NCI-H187 treated with DMSO at 0.1 percent for 48 hours (cell line): ENCODE measurements around the gene RPTOR.

ENCODE experiments used
- DNase-seq: peaks from one replicate; lab custom pipeline; 2025; lab: John Stamatoyannopoulos, UW

The RPTOR gene

DNA sequence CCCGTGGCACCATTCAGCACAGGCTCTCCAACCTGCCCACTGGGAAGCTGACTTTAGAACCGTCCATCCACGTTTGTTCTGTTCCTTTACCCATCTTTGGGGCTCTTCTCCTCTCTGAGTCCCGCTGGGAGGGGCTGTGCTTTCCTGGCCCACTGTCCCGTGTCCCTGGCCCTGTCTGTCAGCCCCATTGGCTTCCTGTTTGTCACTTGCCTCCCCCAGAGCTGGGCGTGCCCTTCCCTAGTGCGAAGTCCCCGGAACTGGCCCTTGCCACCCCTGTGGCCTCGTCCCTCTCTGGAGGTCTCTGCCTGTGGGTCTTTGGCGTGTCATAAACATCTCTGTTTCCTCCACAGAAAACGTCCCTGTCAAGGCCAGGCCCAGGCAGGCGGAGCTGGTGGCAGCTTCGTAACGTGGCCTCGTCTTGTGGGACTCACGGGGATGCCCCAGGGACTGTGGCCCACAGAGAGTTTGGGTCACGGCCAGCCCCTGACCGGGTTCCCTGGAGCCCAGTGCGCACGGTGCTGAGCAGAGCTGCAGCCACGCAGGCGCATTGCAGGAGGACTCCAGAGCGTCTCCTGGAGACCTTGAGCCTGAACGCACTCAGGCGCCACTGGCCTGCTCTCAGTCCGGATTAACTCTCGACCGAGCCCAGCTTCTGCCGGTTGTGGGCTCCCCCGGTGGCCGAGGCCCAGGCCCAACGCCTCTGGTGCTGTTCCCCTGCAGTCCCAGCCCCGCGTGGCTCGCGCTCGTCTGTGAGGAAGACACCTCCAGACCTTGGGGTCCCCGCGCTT, 454.3 kb downstream of the RPTOR start:
- DNase-seq: no peak

GRCh38 chr17:80999536-81000333, 455.1 kb downstream of the RPTOR start:
- DNase-seq: no peak

DNA sequence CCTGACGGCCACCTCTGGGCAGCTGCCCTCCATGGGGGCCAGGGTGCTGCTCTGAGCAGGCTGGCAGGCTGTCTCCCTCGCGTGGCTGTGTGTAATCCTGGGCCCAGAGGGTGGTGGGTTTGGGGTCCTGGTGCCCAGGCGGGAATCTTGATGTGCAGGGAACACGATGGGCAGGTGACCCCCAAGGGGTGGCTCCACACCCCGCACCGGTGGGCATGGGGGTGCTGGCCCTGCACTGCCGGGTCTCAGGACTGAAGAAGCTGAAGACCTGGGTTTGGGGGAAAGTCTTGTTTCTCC, 455.6 kb downstream of the RPTOR start:
- DNase-seq: no peak

- DNase-seq: no peak
Observed at GRCh38 chr17:81000631-81001357, 456.2 kb downstream of the RPTOR start.

DNA sequence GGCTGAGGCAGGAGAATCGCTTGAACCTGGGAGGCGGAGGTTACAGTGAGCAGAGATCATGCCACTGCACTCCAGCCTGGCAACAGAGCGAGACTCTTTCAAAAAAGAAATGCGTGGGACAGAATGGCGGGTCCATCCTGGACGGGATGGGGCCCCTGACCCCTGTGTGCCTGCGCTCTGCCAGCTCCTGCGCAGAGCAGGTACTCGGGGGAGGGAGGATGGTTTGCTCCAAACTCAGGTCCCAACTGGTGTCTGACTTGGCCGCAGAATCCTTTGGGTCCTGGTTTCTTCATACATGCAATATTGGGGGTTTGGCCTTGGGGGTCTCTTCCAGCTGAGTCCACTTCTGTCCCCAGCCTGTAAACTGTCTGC, 457.4 kb downstream of the RPTOR start:
- DNase-seq: no peak

- DNase-seq: no peak
Observed at GRCh38 chr17:81002409-81003361, 458.0 kb downstream of the RPTOR start.

GRCh38 chr17:81003711-81004475, 459.3 kb downstream of the RPTOR start:
- DNase-seq: no peak

DNA sequence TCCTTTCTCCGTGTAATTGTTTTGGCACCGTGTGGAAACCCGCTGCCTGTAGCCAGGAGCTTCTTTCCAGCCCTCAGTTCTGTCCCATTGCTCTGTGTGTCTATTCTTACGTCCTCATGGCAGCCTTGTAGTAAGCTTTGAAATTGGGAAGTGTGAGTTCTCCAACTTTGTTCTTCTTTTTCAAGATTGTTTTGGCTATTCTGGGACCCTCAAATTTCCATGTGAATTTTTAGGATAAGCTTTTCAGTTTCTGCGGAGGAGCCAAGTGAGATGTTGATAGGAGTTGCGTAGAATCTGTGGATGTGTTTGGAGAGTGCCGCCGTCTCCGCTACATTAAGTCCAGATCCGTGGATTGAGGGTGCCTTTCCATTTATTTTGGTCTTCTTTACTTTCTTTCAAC, 462.3 kb downstream of the RPTOR start:
- no peak for DNase-seq

GRCh38 chr17:81008140-81008539, 463.5 kb downstream of the RPTOR start:
- DNase-seq: no peak

- no peak for DNase-seq
Observed at GRCh38 chr17:81009136-81009535, 464.5 kb downstream of the RPTOR start.

- no peak for DNase-seq
Observed at GRCh38 chr17:81010935-81011334, 466.3 kb downstream of the RPTOR start.

GRCh38 chr17:81011951-81012350, 467.3 kb downstream of the RPTOR start:
- DNase-seq: no peak

DNA sequence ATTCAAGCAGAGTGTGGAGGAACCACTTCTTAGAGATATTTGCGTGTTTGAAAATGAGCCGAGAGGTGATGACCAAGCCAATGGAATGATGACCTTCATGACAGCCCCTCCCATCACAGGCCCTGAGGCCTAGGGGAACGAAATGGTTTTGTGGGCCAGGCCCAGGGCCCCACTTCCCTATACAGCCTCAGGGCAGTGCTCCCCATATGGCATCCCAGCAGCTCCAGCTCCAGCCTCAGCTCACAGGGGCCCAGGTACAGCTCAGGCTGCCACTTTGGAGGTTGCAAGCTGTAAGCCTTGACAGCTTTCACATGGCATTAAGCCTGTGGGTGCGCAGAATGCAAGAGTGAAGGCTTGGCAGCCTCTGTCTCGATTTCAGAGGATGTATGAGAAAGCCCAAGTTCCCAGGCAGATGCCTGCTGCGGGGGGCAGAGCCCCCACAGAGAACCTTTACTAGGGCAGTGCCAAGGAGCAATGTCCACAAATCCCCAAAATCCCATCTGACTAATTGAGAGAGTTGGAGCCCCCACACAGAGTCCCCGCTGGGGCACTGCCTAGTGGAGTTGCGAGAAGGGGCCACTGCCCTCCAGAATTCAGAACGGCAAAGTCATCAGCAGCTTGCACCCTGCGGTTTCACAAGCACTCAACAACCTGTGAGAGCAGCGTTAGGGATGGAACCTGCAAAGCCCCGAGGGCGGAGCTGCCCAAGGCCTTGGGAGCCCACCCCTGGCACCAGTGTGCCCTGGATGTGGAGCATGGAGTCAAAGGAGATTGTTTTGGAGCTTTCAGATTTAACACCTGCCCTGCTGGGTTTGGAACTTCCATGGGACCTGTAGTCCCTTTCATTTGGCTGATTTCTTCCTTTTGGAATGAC, 468.2 kb downstream of the RPTOR start:
- DNase-seq: no peak

DNA sequence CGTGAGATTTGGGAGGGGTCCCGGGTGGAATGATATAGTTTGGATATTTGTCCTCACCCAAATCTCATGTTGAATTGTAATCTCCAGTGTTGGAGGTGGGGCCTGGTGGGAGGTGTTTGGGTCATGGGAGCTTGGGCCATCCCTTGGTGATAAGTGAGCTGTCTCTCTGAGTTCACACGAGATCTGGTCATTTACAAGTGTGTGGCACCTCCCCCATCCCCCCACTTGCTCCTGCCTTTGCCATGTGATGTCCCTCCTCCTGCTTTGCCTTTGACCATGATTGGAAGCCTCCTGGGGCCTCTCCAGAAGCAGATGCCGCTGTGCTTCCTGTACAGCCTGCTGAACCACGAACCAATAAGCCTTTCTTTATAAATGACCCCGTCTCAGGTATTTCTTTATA, 469.0 kb downstream of the RPTOR start:
- no peak for DNase-seq

DNA sequence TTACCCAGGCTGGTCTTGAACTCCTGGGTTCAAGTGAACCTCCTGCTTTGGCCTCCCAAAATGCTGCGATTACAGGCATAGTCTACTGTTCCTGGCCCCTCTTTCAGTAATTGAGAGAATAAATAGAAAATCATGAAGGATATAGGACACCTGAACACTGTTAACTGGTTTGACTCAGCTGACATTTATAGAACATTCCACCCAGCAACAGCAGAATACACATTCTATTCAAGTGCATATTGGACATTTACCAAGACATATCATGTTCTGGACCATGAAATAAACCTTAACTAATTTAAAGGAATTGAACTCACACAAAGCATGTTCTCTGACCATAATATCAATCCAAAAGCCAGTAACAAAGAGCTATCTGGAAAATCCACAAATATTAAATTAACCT, 470.5 kb downstream of the RPTOR start:
- DNase-seq: no peak
